HUES48 (cell line): ENCODE results near the gene MGAT5.

Source experiments
- H3K27ac ChIP-seq: one replicate; pipeline ENCODE4 v1.7.0; 2013; ENCODE audit warnings: low read depth, low read length, inconsistent platforms
- H3K27me3 ChIP-seq: 2 replicates; pipeline ENCODE4 v1.6.1; 2013; ENCODE audit warnings: mild to moderate bottlenecking, low read length; ENCODE audit not compliant: control insufficient read depth, insufficient read depth
- H3K36me3 ChIP-seq: 2 replicates; pipeline ENCODE4 v1.6.1; 2013; ENCODE audit warnings: low read length; ENCODE audit not compliant: control insufficient read depth, insufficient read depth
- H3K4me1 ChIP-seq: 2 replicates; pipeline ENCODE4 v1.6.1; 2013; ENCODE audit warnings: mild to moderate bottlenecking, low read length; ENCODE audit not compliant: control insufficient read depth, insufficient read depth
- H3K4me3 ChIP-seq: 2 replicates; pipeline ENCODE4 v1.5.1; 2013; ENCODE audit warnings: mild to moderate bottlenecking, low read depth, low read length
- H3K9ac ChIP-seq: 2 replicates; pipeline ENCODE4 v1.6.1; 2013; ENCODE audit warnings: mild to moderate bottlenecking, low read depth, low read length, moderate library complexity
- H3K9me3 ChIP-seq: 2 replicates; pipeline ENCODE4 v1.6.1; 2013; ENCODE audit warnings: low read length; ENCODE audit not compliant: control insufficient read depth, insufficient read depth

Gene MGAT5

GRCh38 chr2:134421556-134422328 lies 167.9 kb downstream of the MGAT5 start:
- Histone ChIP-seq H3K4me3 (no peak overlapping the region), H3K36me3 (peaks cover 15% of the 10 kb centered on the region), H3K4me1 (no peaks in the 10 kb centered on the region), H3K27ac (no peak overlapping the region), H3K9ac (no peak overlapping the region), H3K27me3 (no peaks in the 10 kb centered on the region), H3K9me3 (no peaks in the 10 kb centered on the region)

GRCh38 chr2:134425724-134426496 lies 172.0 kb downstream of the MGAT5 start:
- H3K4me1 ChIP-seq = peaks cover 2% of the 10 kb centered on the region; the same call in 1 of the 2 replicates
- peaks cover 20% of the 10 kb centered on the region for H3K27me3 ChIP-seq
- H3K36me3 ChIP-seq = peaks cover 23% of the 10 kb centered on the region
- no peak overlapping the region for H3K4me3 ChIP-seq
- no peak overlapping the region for H3K27ac ChIP-seq
- H3K9me3 ChIP-seq = no peaks in the 10 kb centered on the region
- H3K9ac ChIP-seq = no peak overlapping the region

- peaks cover 23% of the 10 kb centered on the region for H3K36me3 ChIP-seq
- H3K4me1 ChIP-seq = peaks cover 10% of the 10 kb centered on the region
Measured at GRCh38 chr2:134426721-134427120, 172.8 kb downstream of the MGAT5 start.

GRCh38 chr2:134429886-134430285 lies 176.0 kb downstream of the MGAT5 start:
- Histone ChIP-seq H3K9ac (no peak overlapping the region), H3K27ac (no peak overlapping the region), H3K36me3 (peaks cover 8% of the 10 kb centered on the region), H3K9me3 (no peaks in the 10 kb centered on the region), H3K4me3 (no peak overlapping the region), H3K4me1 (peaks cover 20% of the 10 kb centered on the region), H3K27me3 (peaks cover 44% of the 10 kb centered on the region)

More at GRCh38 chr2:134426721-134427120, 172.8 kb downstream of the MGAT5 start:
- peaks cover 25% of the 10 kb centered on the region for H3K27me3 ChIP-seq
- H3K27ac ChIP-seq = no peak overlapping the region
- H3K4me3 ChIP-seq = no peak overlapping the region
- no peak overlapping the region for H3K9ac ChIP-seq
- no peaks in the 10 kb centered on the region for H3K9me3 ChIP-seq

GRCh38 chr2:134431838-134432434 lies 178.1 kb downstream of the MGAT5 start:
- Histone ChIP-seq H3K9ac (no peak overlapping the region), H3K36me3 (peaks cover 8% of the 10 kb centered on the region), H3K27me3 (peaks cover 44% of the 10 kb centered on the region), H3K27ac (peak overlapping the region; percentile 77), H3K4me1 (peaks cover 20% of the 10 kb centered on the region), H3K4me3 (no peak overlapping the region), H3K9me3 (no peaks in the 10 kb centered on the region)

GRCh38 chr2:134432435-134432883 lies 178.6 kb downstream of the MGAT5 start:
- Histone ChIP-seq H3K36me3 (peaks cover 8% of the 10 kb centered on the region), H3K4me1 (peaks cover 20% of the 10 kb centered on the region), H3K27me3 (peaks cover 44% of the 10 kb centered on the region), H3K4me3 (no peak overlapping the region), H3K9ac (no peak overlapping the region), H3K27ac (peak overlapping the region; percentile 77), H3K9me3 (no peaks in the 10 kb centered on the region)

GRCh38 chr2:134433469-134433868 lies 179.6 kb downstream of the MGAT5 start:
- no peaks in the 10 kb centered on the region for H3K9me3 ChIP-seq
- H3K4me1 ChIP-seq = peaks cover 20% of the 10 kb centered on the region
- H3K4me3 ChIP-seq = no peak overlapping the region
- H3K9ac ChIP-seq = no peak overlapping the region
- peaks cover 4% of the 10 kb centered on the region; the same call in 1 of the 2 replicates for H3K36me3 ChIP-seq
- no peak overlapping the region for H3K27ac ChIP-seq
- H3K27me3 ChIP-seq = peaks cover 44% of the 10 kb centered on the region

- no peak overlapping the region for H3K27ac ChIP-seq
- H3K4me3 ChIP-seq = no peak overlapping the region
- H3K9ac ChIP-seq = no peak overlapping the region
- peaks cover 20% of the 10 kb centered on the region for H3K4me1 ChIP-seq
- peaks cover 43% of the 10 kb centered on the region for H3K27me3 ChIP-seq
- no peaks in the 10 kb centered on the region for H3K9me3 ChIP-seq
- no peaks in the 10 kb centered on the region; the same call in 1 of the 2 replicates for H3K36me3 ChIP-seq
Measured at GRCh38 chr2:134433979-134434378, 180.1 kb downstream of the MGAT5 start.

- Histone ChIP-seq H3K4me1 (peaks cover 20% of the 10 kb centered on the region), H3K4me3 (no peak overlapping the region), H3K27me3 (peaks cover 28% of the 10 kb centered on the region), H3K9ac (no peak overlapping the region), H3K9me3 (no peaks in the 10 kb centered on the region), H3K36me3 (no peaks in the 10 kb centered on the region), H3K27ac (no peak overlapping the region)
Measured at GRCh38 chr2:134435505-134435904, 181.6 kb downstream of the MGAT5 start.

- no peak overlapping the region for H3K27ac ChIP-seq
- H3K9me3 ChIP-seq = no peaks in the 10 kb centered on the region
- H3K36me3 ChIP-seq = no peaks in the 10 kb centered on the region
- peaks cover 18% of the 10 kb centered on the region for H3K4me1 ChIP-seq
- H3K27me3 ChIP-seq = peaks cover 24% of the 10 kb centered on the region
- H3K4me3 ChIP-seq = no peak overlapping the region
- no peak overlapping the region for H3K9ac ChIP-seq
Measured at GRCh38 chr2:134435936-134436335, 182.1 kb downstream of the MGAT5 start.
